Amniotic stem cell (primary cell): ENCODE data around the gene ABHD6.
"Not testable (repeated sequence)": the region's sequence is repeated elsewhere in the genome, so short reads cannot be mapped to it uniquely, and the experiment has no call there.

ENCODE experiments used
- DNase-seq: peaks from one replicate; lab custom pipeline; 2025; lab: John Stamatoyannopoulos, UW

ABHD6 gene, protein sequence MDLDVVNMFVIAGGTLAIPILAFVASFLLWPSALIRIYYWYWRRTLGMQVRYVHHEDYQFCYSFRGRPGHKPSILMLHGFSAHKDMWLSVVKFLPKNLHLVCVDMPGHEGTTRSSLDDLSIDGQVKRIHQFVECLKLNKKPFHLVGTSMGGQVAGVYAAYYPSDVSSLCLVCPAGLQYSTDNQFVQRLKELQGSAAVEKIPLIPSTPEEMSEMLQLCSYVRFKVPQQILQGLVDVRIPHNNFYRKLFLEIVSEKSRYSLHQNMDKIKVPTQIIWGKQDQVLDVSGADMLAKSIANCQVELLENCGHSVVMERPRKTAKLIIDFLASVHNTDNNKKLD

DNA sequence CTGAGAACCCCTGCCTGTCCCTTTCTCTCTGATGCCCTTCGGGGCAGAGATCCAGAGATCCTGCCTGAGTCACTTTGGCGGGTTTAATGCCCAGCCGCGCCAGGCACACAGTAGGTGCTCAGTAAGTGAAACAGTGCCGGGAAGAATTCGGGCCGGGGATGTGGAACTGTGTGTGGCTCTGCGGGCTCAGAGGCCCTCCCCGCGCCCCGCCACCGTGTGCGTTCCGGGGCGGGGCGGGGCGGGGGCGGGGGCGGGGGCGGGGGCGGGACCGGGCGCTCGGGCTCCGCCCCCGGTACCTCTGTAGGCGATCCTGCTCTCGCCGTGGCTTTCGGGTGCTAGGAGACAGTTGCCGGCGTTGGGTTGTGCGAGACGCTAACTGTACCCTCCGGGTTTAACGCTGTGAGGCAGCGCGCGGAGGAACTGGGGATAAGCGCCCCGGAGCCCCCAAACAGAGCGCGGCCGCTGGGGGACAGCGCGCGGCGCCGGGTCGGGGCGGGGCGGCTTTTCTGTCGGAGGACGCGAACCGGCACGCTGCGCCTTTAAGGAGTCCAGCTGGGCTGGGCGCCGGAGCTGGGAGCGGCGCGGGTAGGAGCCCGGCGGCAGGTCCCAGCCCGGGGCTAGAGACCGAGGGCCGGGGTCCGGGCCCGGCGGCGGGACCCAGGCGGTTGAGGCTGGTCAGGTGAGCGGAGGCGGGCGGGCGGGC is at the start of gene ABHD6:
Gene ABHD6 (plus strand): TSS at position 555 of the 703 bp plus-strand sequence. CDS start 18,795 bp downstream, outside the sequence.
- DNase-seq, result no peak

DNA sequence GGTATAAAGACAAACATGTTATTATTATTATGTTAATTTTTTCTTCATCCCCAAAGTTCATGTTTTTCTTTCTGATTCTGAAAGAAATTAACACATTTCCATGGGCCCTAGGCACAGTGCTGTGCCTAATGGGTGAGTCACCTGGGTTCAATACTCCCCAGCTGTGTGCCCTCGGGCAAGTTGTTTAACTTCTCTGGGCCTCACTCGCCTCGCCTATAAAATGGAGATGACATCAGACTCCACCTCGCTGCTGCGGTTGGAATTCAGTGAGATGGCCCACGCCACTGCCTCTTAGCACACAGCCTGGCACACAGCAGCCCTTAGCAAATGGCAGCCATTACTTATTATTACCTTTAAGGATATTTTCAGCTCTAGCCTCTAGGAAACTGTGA is 49.4 kb upstream of the ABHD6 start:
- no peak for DNase-seq

DNA sequence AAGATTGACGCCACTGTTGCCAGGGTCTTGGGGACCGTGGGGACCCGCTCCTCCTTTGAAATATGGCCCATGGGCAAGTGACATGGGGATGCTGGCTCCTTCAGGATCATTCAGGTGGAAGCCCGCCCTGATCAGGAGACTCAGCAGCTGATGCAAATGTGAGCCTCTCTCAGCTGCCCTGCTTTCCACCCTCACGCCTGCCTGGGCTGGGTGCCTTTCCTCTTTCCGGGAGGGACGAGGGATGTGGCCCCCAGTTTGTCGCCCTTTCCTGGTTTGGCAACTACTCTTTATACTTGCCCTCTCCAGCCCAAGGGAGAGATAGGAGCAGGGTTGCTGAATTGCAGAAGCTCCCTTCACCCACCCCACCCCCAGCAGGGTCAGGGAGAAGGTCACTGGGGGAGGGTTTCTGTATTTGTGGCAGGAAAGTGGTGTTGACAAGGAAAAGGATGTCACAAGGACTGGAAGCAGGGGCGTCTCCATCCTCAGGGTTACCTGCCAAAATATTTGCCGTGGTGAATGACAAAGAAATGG is 48.6 kb upstream of the ABHD6 start:
- no peak for DNase-seq

DNA sequence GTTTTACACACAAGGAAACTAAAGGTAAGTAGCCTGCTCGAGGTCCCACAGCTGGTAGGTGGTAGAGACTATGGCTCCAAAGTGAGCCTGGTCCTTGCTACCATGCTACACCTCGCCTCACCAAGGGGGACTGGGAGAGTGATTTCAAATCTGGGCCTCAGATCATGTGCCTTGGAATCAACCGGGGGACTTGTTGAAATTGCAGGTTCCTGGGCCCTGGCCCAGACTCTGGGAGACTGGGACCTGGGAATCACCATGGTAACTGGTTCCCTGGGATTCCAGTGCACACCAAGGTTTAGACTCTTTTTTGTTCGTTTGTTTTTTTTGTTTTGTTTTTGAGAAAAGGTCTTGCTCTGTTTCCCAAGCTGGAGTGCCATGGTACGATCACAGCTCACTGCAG is 47.9 kb upstream of the ABHD6 start:
- no peak for DNase-seq

DNA sequence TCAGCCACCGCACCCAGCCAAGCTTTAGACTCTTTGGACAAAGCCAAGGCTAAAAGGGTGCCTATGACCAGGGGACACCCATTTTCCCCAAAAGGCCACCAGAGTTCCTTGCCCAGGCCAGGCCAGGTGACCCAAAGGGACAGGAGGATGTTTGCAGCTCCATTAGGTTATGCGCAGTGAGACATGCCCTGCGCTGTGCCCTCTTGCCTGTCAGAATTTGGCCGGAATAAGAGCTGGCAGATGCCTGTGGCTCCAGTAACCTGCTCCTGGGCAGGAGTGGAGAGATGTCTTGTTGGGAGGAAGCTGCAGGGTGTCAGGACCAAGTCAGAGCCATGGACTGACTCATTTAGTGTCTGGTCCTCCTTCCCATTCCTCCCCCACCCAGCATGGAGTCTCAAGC is 47.3 kb upstream of the ABHD6 start:
- DNase-seq, result no peak

DNA sequence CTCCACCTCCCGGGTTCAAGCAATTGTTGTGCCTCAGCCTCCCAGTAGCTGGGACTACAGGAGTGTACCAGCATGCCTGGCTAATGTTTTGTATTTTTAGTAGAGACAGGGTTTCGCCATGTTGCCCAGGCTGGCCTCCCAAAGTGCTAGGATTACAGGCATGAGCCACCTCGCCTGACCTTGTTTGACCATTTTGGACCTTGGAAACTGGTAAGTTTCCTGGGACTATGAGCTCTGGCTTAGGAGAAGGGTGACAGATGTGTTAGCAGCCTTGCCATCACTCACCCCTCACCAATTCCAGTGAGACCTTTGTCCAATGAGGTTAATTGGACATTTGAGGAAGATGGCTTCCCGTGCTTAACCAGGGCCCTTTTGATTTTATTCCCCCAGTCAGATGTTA is 46.7 kb upstream of the ABHD6 start:
- DNase-seq, result no peak

DNA sequence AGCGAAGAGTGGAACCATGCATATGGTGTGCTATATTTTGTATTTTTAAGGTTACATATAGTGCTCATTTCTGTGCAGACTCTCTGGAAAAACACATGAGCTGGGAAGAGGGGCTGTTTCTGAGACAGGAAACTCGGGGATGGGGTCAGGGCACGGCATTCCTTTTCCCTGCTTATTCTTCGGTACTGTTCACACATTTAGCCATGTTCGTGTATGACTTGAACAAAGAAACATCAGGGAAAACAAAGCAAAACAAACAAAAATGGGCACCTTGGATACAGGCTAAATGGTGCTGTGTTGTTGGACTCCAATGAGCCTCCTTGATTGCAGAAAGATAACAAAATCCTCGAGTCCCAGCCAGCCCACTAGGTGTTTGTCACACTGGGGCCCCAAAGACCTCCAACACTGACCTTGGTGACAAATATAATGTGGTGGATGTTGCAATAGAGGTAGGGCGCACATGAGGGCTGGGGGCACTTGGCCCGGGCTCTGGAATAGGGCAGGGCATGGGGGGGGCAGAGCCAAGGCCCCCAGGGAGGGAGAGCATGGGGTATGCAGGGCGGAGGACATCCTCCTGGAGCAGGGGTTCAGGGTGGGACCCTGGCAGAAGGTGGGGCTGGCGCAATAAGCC is 46.1 kb upstream of the ABHD6 start:
- DNase-seq, result no peak

DNA sequence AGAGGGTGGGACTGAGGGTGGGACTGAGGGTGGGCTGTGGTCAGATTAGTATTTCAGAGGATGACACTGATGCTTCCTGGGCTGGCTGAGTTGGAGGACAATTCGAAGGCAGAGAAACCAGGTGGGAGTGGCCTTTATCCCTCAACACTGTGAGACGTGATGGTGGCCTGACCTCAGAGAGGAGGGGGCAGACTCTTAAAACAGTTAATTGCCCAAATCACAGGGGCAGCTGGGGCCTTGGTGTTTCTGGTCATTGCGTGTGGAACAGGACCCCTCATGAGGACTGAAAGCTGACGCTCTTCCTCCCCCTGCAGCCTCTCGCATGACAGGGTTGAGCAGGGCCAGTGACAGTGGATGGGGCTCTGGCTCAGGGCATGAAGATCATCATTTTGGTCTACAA is 45.5 kb upstream of the ABHD6 start:
- no peak for DNase-seq

DNA sequence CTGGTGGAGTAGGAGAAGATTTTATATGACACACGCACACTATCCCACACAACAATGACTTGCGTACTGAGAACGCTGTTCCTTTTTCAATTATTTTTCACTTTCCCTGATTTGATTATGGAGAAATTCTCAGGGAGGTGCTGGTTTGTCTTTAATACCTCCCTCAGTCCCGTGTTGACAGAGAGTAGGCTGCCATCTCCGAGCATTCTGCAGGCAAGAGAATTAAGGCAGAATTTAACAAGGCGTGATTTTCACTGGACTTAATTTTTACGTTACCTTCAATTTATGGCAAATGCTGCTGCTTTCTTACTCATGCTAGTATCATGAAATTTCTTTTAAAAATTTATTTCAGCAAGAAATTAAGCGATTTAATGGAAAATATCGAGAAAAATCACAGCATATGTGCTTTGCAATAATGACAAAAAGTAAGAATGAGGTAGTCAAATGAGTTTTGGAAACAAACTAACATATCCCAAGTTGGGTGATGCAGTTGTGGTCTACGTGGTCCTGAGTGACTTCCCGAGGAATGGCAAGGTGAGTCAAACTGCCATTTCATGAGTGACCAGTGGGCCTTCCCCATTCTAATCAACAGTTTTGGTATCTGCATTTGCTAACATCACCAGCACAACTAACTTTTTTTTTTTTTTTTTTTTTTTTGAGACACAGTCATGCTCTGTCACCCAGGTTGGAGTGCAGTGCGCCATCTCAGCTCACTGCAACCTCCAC is 43.7 kb upstream of the ABHD6 start:
- no peak for DNase-seq

DNA sequence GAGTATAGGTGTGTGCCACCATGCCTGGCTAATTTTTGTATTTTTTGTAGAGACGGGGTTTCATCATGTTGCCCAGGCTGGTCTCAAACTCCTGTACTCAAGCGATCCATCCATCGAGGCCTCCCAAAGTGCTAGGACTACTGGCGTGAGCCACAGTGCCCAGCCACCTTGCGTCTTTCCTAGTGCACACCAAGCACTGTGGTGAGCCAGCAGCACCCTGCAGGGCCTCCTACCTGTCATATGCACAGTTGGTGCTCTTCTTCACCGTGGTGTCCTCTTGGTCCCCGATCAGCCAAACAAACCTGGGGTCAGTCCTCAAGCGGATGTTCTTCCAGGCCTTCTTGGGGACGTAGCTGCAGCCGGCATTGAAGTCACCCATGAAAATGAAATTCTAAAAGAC is 40.0 kb upstream of the ABHD6 start:
- no peak for DNase-seq

DNA sequence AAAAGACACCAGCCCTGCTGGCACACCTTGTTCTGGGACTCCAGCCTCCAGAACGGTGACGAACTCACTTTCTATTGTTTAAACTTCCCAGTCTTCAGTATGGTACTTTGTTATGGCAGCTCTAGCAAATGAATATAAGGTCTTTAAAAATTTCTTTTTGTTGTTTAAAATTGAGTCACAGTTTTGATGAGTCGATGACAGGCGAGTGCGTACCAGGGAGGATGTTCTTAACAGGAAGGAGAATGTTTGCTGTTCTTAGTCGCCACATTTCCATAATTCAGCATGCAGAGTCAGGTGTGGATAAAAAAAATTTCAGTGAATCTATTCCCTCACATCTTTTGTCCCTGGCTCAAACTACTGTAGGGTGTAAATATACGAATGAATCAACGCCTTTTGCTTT is 39.2 kb upstream of the ABHD6 start:
- no peak for DNase-seq

DNA sequence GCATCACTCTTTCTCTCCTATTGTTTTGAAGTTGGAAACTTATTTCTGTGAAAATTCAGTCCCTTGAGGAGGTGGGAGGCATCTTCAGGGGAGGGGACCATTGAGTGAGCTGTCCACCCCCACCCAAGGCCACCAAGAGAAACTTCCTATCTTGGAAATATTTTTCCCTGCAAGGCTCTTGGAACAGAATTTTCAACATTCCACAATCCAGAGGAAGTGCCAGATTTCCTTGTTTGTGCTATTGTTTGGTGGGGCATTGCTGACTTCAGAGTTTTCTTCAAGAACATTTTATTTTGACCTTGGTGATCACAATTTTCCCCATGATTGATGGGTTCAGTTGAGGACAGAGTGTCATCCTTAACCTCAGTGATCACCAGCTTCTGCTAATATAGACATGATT is 38.8 kb upstream of the ABHD6 start:
- DNase-seq, result no peak

DNA sequence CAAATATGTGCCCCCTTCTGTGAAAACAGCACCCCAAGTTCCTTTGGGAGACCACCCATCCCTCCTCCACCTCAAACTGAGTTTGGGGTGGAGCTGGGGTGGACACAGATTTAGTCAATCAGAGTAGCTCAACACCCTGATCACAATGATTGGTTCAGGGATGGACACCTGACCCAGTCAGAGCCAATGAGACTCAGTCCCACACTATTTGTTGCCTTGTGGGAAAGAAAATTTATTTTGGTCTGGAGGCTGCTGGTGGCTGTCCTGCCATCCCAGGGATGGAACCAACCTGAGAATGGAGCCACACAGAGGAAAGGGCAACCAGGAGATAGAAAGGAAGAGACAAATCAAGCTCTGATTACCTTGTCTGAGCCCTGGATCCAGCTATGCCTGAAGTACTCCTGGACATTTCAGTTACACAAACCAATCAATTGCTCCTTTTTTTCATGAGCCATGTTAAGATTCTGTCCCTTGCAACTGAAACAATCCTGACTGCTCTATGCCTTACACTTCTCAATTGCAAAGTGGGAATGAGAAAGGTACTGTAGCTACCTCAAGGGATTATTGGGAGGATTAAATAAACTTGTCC is 37.4 kb upstream of the ABHD6 start:
- DNase-seq, result no peak

DNA sequence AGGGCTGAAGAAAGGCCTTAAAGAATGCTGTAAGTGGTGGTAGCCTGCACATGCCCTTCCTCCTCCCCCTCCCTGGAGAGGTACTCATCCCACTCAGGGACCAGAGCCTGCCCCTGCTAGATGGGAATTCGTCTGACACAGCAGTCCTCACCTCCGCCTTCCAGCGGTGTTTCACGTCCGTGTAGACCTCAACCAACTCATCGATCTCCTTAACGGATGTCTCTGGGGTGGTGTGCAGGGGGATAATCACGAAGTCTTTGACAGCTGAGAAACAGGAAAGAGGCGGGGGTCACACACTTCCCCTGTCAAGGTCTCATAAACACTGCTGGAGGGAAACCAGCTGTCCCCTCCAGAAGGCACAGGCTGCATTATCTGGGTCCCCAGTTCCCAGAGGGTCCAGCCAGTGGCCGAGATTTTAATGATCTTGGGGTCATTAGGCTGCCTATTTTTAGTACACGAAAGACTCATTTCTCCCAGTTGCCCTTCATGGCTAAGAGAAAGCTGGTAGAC is 36.7 kb upstream of the ABHD6 start:
- DNase-seq, result no peak

DNA sequence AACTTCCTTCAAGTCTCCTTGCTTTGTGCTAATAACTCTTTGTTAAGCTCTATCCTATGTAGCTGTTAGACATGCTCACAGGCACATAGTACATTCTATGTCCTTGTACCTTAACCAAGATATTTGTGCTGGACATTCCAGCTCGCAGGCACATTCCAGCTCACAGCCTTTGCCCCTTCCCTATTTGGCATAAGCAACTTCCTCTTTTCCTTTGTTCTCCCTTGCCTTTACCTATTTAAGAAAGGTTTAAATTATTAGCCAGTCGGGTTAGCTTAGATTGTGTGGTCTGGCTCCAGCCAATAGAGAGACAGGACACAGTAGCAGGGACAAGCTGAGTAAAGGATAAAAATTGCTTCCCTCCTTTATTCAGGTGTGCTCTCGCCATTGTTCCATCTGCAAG is 36.1 kb upstream of the ABHD6 start:
- DNase-seq, result not testable (repeated sequence)

DNA sequence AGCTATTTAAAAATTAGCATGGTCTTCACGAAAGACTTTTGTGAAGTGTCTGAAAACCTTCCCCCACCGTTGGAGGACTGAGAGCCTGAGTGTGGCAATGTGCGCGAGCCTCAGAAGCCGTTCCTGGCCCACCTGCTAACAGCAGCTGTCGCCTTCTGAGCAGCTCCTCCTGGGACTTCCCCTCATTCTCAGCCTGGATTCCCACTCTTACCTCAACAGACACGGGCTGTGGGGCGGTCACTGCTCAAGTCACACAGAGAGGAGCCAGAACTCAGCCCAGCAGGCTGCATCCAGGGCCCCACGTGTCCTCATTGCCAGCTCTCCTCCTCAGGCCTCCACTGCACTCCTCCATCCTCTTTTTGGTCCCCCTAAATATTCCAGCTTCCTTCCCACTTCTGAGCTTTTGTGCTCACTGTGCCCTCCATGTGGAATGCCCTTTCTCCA is 34.7 kb upstream of the ABHD6 start:
- no peak for DNase-seq

DNA sequence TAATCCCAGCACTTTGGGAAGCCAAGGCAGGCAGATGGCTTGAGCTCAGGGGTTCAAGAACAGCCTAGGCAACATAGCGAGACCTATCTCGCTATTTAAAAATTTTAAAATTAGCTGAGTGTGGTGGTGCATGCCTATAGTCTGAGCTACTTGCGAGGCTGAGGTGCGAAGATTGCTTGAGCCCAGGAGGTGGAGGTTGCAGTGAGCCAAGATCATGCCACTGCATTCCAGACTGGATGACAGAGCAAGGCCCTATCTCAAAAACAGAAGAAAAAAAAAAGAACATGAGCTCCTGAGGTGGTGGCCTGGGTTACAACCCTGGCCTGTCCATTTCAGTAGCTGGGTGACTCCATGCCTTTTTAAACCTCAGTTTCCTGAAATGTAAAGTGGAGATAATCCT is 34.1 kb upstream of the ABHD6 start:
- no peak for DNase-seq

DNA sequence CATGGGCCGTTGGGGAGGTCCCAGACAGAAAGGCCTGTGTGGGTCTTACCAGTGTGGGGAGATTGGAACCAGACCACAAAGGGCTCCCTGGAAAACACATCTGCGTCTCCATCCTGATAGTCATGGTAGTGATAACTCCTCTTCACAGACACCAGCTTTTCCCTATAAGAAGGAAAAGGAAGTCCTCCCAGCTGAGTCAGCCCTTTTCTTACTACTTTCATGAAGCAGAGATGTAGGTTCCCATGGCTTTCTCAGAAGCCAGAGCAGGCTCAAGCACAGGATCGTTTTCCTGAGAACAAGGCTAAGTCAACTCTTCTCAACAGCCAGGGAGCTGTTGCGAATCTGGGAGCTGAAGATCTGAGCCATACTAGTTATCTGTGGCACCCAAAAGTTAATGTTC is 32.9 kb upstream of the ABHD6 start:
- no peak for DNase-seq

DNA sequence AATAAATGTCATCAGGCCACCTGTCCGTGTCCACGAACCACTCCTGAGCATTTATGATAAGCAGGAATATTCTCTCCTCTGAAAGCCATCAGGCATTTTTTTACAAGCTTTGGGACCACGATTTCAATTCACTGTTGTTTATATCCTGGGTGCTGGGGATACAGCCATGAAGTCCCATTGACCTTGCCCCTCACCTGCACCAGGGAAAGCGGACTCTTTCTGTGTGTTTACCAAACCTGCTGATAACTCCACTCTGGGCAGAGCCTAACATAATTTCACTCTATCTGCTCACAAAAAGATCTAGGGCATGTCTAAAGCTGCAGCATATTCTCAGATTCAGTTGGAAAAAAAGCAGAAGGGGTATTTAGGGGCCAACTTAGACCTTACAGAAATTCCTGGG is 31.6 kb upstream of the ABHD6 start:
- no peak for DNase-seq

DNA sequence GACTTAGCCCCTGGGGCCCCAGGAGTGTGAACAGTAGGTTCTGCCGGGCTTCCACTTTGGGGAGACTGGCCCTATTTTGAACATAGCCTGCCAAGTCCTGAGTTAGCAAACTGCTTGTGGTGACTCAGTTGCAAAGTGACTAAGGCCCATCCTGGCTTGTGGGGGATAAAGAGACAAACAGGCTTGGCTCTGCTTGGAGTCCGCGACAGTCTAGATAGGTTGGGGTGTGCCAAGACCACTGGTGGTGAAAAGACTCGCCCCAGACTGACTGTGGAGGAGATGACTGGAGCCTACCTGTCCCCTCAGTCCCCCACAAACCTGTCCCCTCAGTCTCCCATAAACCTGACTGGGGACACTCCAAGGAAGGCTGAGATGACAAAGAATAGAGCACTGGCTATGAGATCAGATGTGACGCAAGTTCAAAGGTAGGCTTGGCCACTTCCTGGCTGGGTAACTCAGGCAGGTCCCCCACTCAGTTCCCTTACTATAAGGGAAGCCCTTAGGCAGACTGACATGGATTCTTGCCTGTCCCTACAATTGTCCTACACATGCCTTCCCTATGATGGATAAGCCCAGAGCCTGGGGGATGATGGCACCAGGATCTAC is 31.1 kb upstream of the ABHD6 start:
- no peak for DNase-seq

DNA sequence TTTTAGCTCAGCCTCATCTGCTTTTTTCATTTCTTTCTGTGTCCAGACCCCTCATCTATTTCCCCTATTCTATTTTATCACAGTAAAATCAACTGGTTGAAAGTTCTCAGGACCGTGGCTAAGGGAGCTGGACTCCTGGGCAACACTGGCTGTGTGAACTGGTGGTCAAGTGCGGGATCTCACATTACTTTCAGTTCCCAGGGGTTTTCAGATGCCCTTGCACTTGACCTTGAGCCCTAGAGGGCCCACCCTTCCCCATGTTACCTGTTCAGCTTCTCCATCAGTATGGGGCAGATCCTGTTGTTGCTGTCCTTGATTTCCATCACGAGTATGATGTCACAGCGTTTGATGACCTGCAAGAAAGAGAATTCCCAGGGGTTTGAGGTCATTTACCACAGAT is 29.6 kb upstream of the ABHD6 start:
- DNase-seq, result no peak
